GM21619 (cell line): ENCODE results near the gene ITGB3.
"Not testable (repeated sequence)": the region's sequence is repeated elsewhere in the genome, so short reads cannot be mapped to it uniquely, and the experiment has no call there.

Experiments used
- ATAC-seq: cut with Tn5 transposase; IDR thresholded peaks from one replicate; pipeline ENCODE4 v1.9.1; 2021; ENCODE audit not compliant: unreplicated experiment

Gene ITGB3

DNA sequence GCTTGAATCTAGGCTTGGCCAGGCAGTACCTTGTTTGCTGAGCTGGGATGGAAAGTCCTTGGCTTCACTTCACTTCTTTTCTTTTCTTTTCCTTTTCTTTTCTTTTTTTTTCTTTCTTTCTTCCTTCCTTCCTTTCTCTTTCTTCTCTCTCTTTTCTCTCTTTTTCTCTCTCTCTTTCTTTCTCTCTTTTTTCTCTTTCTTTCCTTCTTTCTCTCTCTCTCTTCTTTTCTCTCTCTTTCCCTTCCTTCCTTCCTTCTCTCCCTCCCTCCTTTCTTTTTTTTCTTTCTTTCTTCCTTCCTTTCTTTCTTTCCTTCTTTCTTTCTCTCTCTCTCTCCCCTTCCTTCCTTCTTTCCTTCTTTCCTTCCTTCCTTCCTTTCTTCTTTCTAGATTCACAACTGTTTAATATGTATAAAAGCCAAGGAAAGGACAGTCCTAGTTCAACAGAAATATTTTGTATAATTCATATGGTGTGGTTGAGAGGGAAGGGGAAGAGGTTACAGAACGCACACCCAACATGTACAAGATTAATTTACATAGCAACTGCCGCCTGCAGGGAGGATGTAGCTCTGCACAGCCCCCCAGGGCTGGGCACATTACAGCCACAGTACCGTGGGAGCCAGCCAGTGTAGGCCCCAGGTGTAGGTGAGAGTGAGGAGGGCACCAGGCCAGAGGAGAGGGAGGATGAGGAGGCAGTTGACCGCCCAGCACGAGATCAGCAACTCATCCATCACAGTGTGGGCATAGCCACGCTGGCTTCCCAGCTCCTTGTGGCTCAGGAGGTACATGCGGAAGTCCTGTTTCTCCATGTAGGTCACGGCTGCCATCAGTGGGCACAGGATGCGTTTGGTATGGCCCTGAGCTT, 9.7 kb upstream of the ITGB3 start:
- ATAC-seq: no peak

DNA sequence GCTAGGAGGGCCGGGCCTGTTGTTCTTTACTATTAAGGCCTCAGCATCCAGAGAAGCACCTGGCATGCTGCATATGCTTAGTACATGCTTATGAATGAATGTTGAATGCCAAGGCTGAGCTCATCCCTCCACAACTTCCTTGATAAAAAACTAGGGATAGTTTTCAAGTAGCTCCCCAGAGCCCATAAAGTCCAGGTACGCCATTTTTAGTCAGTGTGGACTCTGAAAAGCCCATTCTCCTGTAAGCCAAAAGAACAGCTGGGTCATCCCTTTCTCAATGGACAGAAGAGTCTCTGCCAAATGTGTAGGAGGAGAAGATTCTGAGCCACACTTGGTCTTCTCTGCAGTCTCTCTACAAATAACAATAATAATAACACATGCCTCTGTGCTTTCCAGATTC, 8.9 kb upstream of the ITGB3 start:
- ATAC-seq: no peak

DNA sequence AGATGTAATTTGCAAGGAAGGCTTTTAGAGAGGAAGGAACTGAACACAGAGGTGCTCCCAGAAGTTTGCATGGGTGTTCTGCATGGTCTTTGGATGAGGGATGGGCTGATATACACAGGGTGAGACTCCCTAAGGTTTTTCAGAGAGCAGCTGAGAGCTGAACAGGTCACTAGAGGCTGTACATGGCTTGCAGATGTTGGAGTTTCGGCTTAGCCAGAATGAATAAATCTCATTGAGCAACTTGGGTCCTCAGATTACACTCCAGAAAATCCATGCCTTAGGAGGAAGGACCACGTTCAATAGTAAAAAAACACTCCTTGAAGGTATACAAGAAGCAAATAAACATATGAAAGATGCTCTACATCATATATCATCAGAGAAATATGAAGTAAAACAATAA, 7.5 kb upstream of the ITGB3 start:
- ATAC-seq: no peak

DNA sequence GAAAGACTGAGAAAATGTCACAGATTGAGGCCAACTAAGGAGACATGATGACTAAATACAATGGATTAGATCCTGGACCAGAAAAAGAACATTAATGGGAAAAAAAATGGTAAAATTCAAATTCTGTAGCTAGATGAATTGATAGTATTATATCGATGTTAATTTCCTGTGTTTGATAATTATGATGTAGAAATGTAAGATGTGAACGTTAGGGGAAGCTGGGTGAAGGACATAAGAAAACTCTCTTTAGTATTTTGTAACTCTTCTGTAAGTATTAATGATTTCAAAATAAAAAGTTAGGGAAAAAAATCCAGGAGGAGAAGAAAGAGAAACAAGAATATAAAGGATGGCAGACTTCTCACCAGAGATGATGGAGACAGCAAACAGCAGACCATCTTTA, 2.8 kb upstream of the ITGB3 start:
- ATAC-seq: no peak

DNA sequence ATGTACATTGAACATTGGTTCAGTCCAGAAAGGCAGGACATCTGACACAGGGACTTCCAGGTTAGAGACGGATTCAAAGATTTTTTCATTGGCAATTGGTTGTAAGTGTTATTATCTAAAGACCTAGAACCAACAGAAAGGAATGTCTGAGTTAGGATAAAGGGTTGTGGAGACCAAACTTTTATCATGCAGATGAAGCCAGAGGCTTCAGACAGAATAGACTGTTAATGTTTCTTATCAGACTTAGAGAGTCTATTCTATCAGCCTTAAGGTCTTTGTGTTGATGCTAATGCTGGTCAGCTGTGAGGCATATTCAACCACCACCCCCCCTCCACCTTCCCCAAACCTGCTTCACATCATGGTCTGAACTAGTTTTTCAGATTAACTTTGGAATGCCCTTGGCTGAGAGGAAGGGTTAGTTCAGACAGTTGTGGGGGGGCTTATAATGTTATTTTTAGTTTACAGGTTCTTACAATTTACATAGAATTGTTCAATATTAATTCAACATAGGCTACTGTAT, 2.1 kb upstream of the ITGB3 start:
- ATAC-seq: no peak

DNA sequence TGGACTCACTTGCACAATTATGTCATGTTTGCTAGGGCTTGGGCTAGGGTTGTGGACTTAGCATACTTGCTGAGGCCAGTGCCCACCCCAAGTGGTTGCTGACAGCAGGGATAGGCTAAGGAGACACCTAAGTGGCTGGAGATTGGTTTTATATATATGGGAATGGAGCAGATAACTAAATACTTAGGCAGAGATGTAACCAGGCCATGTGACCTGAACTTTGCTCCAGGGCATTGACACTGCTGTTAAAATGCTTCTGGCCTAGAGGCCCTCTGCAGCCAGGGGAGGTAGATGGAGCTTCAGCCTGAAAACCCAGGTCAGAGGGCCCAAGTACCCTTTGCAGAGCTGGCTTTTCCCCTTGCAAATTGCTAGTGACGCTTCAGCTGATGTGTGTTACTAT, 1.4 kb upstream of the ITGB3 start:
- ATAC-seq: no peak

DNA sequence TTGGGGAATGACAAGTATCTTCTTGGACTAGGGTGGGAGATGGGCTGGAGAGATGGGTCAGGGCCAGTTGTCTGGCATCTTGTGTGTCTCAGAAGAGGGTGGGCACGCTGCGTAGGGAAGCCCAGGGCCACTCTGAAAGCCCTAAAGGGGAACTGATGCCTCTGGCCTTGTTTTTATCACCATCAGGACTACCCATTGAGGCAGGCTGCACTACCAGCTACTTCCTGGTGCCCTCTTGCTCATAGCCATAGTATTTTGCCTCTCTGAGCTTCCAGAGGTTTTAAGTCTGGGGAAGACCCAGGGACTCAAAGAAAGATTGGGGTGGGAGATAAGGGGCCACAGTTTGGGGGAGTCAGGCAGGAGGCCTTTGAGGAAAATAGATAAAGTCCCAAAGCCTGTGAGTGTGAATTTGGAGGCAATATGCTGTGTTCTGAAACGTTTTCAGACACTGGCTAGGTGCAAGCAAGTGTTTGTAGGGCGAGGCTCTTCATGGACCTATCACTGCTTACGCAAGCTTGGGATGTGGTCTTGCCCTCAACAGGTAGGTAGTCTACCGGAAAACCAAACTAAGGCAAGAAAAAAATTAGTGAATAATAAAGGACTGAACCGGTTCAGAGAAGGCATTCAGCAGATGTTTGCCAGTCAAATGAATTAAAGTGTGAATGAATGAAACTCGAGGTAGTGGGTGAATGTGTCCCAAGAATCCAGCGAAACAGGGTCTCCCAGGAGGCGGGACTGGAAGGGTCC, 688 bp upstream of the ITGB3 start:
- ATAC-seq: no peak

DNA sequence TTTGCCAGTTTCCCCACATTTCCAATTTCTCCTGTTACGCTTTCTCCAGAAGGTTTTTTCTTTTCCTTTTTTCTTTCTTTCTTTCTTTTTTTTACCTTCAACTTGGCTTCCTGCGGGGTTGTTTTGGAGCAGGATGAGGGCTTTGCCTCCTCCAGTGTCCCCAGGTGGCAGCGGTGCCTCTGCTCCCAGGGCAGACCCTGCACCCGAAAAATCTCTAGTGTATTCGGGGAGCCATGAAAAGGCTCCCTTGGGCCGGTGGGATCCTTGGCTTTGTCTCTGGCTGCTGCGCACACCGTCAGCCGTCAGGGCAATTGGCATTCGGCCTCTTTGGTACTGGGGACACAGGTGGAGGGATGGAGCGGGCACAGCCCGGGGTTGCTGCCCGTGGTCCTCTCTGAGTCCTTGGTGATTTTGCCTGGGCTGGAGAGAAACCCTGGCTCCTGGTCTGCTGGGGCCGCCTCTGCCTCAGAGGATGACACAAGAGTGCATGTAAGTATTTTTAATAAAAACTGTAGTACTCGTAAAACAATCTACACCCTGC, 846 bp downstream of the ITGB3 start:
- peak; percentile 12 for ATAC-seq

DNA sequence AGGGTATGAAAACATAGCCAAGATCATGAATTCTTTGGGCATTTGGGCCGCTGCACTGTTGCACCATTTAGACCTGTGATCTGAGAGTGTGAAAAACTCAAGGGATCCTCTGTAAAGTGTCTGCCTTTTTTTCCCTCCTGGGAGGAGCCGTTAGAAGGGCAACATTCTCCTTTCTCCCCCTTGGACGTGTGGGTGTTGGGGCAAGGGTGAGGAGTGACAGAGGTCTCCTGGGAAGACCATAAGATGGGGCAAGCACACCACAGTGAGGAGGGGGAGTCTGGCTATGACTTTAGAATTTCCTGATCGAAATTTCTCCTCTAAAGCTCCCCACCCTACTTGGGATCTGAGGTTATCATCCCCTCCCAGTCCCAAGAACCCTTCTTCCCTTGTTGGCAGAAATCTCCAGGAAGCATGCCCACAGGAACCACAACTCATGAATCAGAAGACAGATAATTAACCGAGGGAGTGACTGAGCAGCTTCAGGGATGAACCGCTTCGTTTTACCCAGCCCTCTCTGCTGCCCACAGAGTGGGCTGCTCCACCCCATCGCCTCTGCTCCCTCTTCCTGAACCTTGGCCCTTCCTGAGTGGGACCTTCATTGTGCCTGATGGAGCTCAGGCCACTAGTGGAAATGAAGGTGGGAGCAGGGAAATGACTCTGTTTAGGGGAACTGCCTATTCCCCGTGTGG, 4.2 kb downstream of the ITGB3 start:
- no peak for ATAC-seq

DNA sequence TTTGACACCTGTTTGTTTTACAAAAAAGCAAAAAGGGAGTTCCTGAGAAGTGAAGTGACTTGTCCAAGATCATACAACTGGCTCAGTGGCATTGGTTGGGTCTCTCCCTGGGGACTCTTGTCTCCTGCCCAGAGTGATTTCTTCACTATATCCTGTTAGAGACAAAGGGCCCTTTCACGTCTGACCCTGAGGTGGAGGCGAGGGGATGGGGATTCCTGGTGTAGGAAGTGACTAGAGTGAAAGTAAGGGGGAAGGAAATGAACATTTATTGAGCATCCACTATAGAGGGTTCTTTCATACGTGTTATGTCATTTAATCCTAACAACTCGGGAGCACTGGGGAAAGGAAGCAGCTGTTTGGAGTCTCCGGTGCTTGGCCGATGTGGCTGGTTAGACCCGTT, 9.0 kb downstream of the ITGB3 start:
- no peak for ATAC-seq

DNA sequence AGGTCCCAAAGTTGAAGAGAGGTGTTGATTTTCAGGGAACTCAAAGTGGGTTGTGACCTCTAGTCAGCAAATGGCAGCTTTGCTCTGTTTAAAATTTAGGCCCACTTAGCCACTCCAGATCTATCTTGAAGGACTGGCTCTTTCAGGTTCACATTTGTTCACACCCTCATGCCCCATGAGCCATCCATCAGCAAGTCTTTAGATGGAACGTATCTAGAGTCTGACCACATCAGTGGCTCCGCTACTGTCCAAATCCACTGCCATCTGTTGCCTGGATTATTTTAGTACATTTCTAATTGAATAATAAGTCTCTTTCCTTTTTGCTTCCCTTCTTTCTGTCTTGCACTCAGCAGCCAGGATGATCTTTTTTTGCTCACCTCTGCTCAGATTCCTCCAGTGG, 10.5 kb downstream of the ITGB3 start:
- no peak for ATAC-seq

DNA sequence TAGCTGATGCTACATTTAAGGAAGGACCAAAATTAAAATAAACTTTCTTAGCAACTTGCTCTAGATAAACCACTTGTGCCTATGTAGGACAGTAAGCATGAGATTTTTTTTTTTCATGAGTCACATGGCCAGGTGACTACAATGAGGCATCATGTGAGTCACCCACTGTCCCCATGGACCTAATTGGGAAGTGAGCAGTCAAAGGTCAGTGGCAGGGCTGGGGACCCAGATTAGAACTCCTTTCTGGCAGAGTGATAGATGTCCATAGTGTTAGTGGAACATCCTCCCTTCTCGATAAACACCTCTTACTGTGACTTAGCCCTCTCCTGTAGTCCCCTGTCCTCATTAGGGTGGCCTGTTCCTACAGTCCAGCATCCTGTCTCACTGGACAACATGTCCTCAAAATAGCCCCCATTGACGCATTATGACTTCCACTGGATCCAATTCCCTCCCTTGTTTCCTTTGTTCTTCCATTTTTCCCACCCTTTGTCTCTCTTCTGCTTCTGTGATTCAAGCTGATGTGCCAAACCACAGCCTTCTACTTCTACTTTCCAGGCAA, 12.4 kb downstream of the ITGB3 start:
- no peak for ATAC-seq

DNA sequence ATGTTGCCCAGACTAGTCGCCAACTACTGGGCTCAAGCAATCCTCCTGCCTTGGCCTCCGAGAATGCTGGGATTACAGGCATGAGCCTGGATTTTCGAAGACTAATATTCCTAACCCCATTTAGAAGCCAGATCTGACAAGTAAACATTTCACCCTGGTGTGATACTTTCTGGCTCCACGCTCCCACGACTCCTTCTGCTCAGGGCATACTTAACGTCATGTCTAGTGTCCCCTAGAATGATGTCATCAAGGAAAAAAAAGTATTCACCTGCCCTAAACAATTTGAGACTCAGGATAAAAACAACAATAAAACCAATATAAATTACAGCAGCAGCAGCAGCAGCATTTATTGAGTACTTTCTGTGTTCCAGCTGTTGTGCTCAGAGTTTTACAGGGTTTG, 13.2 kb downstream of the ITGB3 start:
- ATAC-seq: no peak

DNA sequence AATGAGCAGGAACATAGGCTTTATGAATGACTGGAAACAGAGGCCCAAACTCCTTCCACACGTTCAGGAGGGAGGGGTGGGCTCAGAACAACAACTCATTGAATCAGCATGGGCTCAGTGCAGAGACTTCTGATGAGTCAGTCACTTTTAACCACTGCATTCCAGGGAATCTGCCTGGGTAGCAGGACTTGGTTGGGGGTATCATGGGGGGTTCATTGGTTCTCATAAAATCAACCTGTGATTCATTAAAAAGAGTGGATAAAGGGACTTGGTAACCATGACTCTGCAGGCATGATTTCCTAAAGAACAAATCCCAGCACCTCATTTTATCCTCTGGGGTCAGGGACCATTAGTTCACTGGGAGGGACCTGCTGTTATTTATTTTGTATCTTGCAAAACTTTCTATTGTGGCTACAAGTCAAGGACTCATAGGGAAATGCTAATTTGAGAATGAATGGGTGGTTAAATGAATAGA, 13.8 kb downstream of the ITGB3 start:
- ATAC-seq: no peak

DNA sequence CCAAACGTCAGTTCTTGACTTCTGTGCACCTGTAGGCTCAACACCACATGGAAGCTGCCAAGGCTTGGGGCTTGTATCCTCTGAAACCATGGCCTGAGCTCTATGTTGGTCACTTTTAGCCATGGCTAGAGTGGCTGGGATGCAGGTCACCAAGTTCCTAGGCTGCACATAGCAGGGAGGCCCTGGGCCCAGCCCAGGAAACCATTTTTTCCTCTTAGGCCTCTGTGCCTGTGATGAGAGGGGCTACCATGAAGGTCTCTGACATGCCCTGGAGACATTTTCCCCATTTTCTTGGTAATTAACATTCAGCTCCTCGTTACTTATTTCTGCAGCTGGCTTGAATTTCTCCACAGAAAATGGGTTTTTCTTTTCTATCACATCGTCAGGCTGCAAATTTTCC, 15.3 kb downstream of the ITGB3 start:
- ATAC-seq: not testable (repeated sequence)

DNA sequence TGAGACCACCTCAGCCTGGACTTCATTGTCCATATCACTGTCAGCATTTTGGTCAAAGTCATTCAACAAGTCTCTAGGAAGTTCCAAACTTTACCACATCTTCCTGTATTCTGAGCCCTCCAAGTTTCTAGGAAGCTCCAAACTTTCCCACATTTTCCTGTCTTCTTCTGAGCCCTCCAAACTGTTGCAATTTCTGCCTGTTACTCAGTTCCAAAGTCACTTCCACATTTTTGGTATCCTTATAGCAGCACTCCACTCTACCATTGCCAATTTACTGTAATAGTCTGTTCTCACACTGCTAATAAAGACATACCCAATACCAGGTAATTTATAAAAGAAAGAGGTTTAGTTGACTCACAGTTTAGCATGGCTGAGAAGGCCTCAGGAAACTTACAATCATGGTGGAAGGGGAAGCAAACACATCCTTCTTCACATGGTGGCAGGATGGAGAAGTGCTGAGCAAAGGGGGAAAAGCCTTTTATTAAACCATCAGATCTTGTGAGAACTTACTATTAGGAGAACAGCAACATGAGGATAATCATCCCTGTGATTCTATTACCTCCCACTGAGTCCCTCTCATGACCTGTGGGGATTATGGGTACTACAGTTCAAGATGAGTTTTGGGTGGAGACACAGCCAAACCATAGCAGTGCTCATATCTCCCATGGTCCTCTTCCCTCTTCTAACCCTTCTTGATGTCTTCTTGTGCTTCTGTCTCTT, 16.1 kb downstream of the ITGB3 start:
- ATAC-seq: not testable (repeated sequence)

DNA sequence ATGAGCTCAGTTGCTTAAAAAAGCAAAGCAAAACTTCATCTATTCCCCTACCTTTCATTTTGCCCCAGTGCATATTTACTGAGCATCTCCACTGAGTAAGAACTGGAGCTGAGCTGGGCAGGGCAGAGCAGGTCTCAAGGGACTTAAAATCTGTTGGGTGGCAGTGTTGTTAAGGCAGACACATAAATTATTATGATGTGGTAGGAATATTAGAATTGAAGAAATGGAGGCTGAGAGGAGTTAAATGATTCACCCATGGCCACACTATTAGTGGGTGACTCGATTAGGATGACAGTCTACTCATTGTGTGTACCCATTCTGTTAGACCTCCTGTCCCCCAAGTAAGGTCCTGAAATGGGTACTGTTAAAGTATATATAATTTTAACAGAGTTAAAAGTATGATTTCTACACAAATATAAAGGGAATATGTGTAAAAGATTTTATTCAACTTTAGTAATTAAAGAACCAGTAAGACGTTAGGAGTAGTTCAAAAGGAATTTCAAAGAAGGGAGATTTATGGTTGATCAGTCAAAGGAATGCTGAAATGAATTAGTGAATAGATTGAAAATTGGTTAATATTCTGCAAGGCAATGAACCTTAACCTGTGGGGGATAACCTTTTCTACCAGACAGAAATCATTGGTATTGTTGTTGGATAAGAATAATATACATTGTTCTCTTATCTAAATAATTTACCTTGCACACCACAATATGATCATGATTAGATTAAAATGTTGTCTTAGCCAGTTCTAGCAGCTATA, 17.5 kb downstream of the ITGB3 start:
- no peak for ATAC-seq

DNA sequence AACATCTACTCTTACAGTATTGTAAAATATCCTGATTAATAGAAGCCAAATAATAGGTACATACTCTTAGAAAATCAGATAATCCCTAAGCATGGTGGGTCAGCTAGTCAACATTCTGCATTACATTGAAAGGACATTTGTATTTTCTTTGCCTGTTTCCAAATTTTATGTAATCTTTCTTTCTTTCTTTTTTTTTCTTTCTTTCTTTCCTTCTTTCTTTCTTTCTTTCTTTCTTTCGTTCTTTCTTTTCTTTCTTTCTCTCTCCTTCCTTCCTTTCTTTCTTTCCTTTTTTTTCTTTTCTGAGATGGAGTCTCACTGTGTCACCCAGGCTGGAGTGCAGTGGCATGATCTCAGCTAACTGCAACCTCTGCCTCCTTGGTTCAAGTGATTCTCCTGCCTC, 18.9 kb downstream of the ITGB3 start:
- no peak for ATAC-seq

DNA sequence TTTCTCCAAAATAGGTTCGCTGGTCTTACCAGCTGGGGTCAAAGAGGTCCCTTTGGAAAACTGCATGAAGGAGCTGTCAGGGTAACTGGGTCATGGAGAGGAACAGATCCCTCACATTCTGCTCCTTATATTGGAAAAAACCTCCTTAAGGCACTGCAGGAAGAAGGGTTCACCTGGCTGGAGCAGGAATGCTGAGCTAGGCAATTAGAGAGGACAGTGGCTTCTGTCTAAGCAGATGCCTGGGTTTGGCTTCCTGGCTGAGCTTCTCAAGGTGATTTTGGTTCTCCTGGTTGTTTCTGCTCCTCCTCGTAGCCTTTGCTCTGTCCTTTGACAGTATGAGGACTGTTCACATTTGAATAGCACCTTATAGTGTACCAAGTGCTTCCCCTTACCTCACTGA, 19.6 kb downstream of the ITGB3 start:
- no peak for ATAC-seq
